NCI-H446 (cell line): ENCODE results near the gene UTP18.
A peak's percentile ranks its signal among the peaks of the same experiment; 100 is the strongest.
"Not testable (repeated sequence)": the region's sequence is repeated elsewhere in the genome, so short reads cannot be mapped to it uniquely, and the experiment has no call there.

ENCODE experiments used
- DNase-seq, 2 experiments: peaks; one replicate each; lab custom pipeline; 2025; lab: John Stamatoyannopoulos, UW

UTP18 gene

DNA sequence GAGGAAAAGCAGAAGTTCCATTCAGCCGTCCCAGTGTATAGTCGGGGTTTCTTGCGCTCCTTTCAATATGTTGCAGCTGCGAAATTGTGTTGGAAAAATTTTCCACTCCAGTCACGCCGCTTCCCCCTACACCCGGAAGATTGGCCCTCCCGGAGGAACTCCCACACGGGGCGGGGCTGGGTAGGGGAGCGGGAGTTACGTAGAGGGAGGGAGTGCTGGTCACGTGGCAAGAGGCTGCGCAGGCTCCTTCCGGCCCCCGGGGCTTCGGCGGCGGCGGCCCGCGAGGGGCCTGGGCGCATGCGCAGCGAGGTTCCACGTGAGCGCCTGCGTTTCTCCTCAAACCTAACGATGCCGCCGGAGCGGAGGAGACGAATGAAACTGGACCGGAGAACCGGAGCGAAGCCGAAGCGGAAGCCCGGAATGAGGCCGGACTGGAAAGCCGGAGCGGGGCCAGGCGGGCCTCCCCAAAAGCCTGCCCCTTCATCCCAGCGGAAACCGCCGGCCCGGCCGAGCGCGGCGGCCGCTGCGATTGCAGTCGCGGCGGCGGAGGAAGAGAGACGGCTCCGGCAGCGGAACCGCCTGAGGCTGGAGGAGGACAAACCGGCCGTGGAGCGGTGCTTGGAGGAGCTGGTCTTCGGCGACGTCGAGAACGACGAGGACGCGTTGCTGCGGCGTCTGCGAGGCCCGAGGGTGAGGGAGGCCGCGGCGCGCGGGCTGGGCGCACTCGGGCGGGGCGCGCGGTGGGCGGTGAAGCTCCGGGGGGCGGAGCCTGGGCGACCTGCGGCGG is at the start of gene UTP18:
Gene UTP18, plus strand, starts transcription at position 310 of the 787 bp plus-strand sequence. Its CDS starts 39 bp downstream, at position 349.
- peak; percentile 96 to 97 for DNase-seq

DNA sequence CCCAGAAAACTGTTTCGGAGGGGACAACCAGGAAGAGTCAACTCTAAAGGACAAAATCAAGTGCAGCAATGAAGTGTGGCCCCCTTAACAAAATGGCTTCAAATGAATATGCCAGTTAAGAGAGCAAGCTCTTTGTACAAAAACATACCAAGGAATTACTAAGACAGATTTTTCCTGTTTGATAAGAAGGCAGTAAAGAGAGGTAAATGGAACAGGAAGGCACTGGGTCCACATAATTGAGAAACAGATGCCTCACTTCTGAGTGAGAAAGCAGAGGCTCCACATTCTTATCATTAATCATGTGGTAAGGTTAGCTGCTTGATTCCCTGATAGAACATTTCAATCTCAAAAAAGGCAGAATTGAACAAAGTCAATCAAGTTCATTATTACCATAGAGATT is 45.4 kb upstream of the UTP18 start:
- no peak for DNase-seq

DNA sequence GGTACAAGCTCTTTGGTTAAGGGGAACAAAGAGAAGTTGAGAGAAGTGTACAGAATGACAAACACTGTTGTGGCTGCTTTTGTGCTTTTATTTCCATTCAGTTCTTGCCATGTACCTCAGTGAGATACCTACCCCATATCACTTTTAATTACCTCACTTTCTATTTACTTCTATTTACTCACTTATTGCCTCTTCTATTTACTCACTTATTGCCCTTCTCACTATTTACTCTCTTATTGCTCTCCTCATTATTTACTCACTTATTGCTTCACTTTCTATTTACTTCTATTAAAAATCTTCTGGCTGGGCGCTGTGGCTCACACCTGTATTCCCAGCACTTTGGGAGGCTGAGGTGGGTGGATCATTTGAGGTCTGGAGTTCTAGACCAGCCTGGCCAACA is 42.4 kb upstream of the UTP18 start:
- no peak for DNase-seq

GRCh38 chr17:51221322-51221721 is 39.0 kb upstream of the UTP18 start:
- DNase-seq: no peak

DNA sequence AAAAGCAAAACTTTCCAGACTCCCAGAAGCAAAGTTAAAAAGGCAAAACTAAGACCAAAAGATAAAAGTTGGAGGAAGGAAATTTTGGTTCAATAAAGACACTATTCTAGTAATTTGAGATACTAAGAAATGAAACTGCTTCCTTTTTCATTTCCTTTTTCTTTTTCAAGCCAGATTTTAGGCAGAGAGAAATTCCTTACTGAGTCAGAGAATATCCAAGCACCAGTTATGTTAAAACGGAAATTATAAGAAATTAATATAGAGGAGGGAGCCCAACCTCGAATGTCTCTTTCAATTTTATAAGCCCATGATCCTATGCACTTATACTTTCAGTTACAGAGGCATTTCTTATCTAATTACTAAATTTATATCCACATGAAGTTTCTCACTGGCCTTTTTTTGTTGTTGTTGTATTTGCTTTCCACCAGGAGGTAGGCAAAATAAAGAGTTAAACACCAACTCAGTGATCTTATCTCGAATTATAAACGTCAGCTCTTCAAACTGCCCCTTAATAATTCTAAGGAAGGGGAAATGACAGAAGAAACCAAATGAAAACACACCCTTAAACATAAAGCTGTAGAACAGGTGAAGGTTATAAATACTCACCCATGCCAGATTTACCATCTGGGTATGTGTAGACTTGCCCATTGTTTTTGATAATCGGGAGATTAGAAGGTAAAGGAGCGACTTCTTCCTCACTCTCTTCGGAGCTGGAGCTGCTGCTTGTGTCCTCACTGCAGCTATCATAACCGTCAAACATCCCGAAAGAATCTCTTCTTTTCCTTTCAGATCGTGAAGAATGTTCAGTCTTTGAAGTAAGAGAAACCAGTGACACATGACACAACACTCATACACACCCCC is 35.7 kb upstream of the UTP18 start:
- no peak for DNase-seq

- not testable (repeated sequence) for DNase-seq
Observed at GRCh38 chr17:51225523-51225922, 34.8 kb upstream of the UTP18 start.

DNA sequence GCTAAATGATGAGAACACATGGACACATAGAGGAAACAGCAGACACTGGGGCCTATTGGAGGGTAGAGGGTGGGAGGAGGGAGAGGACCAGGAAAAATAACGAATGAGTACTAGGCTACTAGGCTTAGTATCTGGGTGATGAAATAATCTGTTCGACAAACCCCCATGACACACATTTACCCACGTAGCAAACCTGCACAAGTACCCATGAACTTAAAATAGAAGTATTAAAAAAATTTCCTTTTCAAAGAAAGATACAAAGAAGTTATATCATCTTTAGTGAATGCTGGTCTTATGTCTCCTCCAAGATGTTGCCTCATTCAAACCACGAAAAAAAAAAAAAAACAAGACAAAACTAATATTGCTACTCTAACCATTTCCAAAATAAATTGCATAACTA is 32.2 kb upstream of the UTP18 start:
- DNase-seq: no peak

DNA sequence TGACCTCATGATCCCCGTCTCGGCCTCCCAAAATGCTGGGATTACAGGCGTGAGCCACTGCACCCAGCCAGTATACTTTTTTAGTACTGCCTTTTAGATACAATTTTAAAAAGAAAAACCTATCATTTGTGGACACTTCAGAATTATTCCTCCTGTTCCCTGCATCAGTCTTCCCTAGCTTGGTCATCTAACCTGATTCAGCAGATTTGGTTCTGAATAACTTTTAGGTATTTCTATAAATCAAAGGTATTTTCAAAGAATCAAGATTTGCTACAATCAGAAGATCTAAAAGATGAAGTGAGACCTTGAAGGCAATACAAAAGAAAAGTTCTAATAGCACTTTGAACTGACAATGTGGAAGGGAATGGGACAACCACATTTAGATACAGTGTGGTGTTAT is 30.5 kb upstream of the UTP18 start:
- DNase-seq: no peak

GRCh38 chr17:51230306-51230705 is 30.0 kb upstream of the UTP18 start:
- DNase-seq: no peak

DNA sequence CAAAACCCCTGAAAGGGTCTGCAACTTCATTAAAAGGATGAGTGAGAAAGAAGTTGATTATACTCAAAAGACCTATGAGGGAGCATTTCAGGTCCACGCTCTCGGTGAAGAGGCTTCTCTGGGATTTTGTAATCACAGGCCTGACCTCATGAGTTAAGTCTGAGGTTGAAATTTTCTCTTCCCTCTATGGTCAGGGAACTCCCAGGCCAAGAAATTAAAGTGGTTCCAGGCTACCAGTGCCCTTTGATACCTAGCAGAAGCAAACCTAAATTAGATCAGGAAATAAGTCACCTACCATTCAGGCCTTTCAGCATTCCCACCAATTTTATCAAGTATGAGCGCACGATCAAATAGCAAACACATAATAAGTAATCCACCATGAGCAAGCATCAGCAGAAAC is 28.3 kb upstream of the UTP18 start:
- DNase-seq: no peak

DNA sequence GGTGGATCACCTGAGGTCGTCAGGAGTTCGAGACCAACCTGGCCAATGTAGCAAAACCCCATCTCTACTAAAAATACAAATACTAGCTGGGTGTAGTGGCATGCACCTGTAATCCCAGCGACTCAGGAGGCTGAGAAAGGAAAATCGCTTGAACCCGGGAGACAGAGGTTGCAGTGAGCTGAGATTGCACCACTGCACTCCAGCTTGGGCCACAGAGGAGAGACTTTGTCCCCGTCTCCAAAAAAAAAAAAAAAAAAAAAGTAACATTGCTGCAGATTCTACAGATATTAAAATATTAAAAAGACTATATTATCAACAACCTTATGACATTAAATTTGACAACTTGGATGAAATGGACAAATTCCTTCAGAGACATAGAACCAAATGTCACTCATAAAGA is 26.2 kb upstream of the UTP18 start:
- no peak for DNase-seq

- no peak for DNase-seq
Observed at GRCh38 chr17:51238255-51238887, 22.0 kb upstream of the UTP18 start.

DNA sequence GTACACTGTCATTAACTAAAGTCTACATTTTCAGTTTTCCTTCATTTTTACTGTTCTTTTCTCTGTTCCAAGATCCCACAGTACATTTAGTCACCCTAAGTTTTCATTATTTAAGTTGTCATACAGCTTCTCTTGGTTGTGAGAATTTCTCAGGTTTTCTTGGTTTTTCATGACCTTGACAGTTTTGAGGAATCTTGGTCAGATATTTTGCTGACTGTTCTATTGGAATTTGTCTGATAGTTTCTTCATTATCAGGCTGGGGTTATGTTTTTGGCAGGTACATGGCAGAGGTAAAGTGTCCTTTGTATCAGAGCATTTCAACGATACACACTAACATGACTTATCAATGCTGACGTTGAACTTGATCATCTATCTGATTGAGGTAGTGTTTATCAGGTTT is 20.1 kb upstream of the UTP18 start:
- DNase-seq: no peak

DNA sequence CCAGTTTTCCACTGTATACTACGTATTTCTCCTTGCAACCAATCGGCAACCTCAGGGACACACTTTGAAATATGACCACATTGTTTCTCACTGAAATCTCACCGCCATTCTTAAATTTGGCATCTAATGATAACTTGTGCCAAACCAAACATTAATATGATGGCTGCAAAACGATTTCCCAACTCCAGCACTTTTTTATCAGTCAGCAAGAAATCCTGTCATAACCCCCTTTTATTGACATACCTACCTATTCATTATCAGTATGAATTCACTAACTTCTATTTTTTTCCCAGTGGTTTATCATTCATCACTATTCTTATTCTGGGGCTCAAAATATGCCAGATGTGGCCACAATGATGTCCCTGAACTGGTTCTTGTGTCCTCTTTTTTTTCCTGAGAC is 16.3 kb upstream of the UTP18 start:
- no peak for DNase-seq

DNA sequence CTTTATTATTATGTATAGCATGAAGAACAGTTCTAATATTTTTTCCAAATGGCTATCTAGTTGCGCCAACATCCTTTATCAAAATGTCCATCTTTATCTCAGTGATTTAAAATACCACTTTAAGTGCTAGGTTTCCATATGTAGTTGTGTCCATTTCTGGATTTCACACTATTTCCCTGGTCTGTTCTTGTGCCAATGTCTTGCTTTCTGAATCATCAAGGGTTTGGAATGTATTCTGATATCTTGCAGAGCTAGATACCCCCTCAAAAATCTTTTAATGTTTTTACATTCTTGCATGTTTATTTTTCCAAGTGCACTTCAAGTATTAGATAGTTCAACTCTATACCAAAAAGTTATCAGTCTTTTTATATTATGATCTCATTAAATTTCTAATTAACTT is 14.8 kb upstream of the UTP18 start:
- DNase-seq: no peak

DNA sequence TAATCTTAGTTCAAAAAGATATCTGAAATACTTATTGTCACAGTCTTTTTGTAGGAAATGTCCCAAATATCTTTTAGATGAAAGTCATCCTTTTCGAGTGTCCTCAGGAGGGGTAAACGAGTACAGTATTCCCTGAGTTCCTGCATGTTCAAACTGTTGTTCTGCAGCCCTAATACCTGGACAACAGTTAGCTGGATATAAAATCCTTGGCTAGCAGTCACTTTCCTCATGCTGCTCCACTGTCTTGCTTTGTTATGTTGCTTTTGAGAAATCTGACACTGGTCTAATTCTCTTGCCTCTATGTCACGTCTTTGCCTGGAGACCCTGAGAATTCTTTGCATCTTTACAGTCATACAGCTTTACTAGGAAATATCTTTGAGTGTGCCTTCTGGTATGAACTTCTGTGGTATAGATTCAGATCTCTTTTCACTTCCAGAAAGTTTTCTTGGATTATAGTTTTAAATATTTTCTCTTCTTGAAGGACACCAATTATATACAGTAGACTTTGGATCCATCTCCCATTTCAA is 10.0 kb upstream of the UTP18 start:
- no peak for DNase-seq

GRCh38 chr17:51251010-51251409 is 9.3 kb upstream of the UTP18 start:
- no peak for DNase-seq

DNA sequence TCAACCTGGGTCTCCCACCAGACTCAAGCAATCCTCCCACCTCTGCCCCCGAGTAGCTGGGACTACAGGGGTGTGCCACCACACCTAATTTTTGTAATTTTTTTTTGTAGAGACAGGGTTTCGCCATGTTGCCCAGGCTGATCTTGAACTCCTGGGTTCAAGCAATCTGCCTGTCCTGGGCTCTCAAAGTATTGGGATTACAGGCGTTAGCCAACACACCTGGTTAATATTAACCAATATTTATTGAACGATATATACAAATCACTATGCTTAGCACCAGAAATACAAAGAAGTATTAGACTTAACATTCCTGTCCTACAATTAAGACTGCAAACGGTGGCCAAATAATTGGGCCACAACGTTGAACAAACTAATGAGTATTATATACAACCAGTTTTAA is 4.7 kb upstream of the UTP18 start:
- DNase-seq: no peak

- DNase-seq: no peak
Observed at GRCh38 chr17:51256101-51256500, 4.2 kb upstream of the UTP18 start.

- no peak for DNase-seq
Observed at GRCh38 chr17:51257150-51258081, 2.9 kb upstream of the UTP18 start.
